Kidney (tissue), 14 donors: ENCODE results near the gene PAK1. TPM values are rescaled to one million over a fixed set of nuclear protein-coding genes. Genes with fewer than 3 reads are reported as not detected.

Source experiments
- DNase-seq, 5 donors: peaks; one replicate each; pipeline ENCODE4 v3.0.0-alpha.2; 2013 to 2020
- FAIRE-seq: peaks from 2 replicates; lab custom pipeline; 2012; peaks lifted over from hg19 to GRCh38; lab: Jason Lieb, UNC
- H3K27ac ChIP-seq, 2 donors: one replicate each; pipeline ENCODE4 v1.7.0; 2013; ENCODE audit warnings: low read depth in 2 of 2, low read length in 2 of 2, inconsistent platforms in 1 of 2
- H3K27me3 ChIP-seq: one replicate; pipeline ENCODE4 v1.7.1; 2013; ENCODE audit warnings: low read length, inconsistent platforms; ENCODE audit not compliant: control insufficient read depth, insufficient read depth
- H3K36me3 ChIP-seq, 3 donors: one replicate each; pipeline versions ENCODE4 v1.7.0 to v1.7.1; 2013; ENCODE audit warnings: low read length in 3 of 3, control low read depth in 1 of 3, inconsistent platforms in 1 of 3; ENCODE audit not compliant: insufficient read depth in 3 of 3, control insufficient read depth in 2 of 3
- H3K4me1 ChIP-seq, 3 donors: one replicate each; pipeline versions ENCODE4 v1.7.0 to v1.7.1; 2013; ENCODE audit warnings: low read length in 3 of 3, inconsistent platforms in 1 of 3, low read depth in 1 of 3; ENCODE audit not compliant: control insufficient read depth in 2 of 3, insufficient read depth in 2 of 3
- H3K4me3 ChIP-seq, 3 donors: one replicate each; pipeline versions ENCODE4 v1.7.0 to v1.8.1; 2013; ENCODE audit warnings: low read length in 3 of 3, control low read depth in 1 of 3, inconsistent platforms in 1 of 3
- H3K9ac ChIP-seq, 3 donors: one replicate each; pipeline versions ENCODE4 v1.7.0 to v1.7.1; 2013; ENCODE audit warnings: low read length in 3 of 3, control low read depth in 1 of 3, inconsistent platforms in 1 of 3
- H3K9me3 ChIP-seq, 3 donors: one replicate each; pipeline versions ENCODE4 v1.7.0 to v1.7.1; 2013; ENCODE audit warnings: low read length in 3 of 3, control low read depth in 1 of 3, inconsistent platforms in 1 of 3; ENCODE audit not compliant: control insufficient read depth in 2 of 3, insufficient read depth in 1 of 3
- intact Hi-C: fragments of 100-400 bp; cut with DNase I; formaldehyde crosslinking; loops from one replicate; pipeline ENCODE4 v1.11.1; 2022
- polyA plus RNA-seq: library from polyadenylated mRNA; stranded (reverse); fragments of 350-450 nt; fragmentation: Illumina TruSeq; extraction: RNeasy Lipid Tissue Mini Kit (QIAGEN cat#74804); gene quantifications from one replicate; pipeline ENCODE4 v1.2.3, GENCODE V29; 2014; ENCODE audit warnings: low read depth, low replicate concordance; ENCODE audit not compliant: insufficient read depth
- total RNA-seq: library from RNA; stranded (reverse); fragmentation: NEBNext Ultra II Directional; extraction: Animal tissue kit (Norgen Biotek cat#: 25700); gene quantifications from one replicate; pipeline ENCODE4 v1.2.1, GENCODE V29; 2021
- TF ChIP-seq, protein P1 (sequence below): IDR thresholded peaks from 3 replicates; pipeline ENCODE4 v1.5.1; 2012; ENCODE audit warnings: mild to moderate bottlenecking, moderate library complexity, borderline replicate concordance; ENCODE audit not compliant: insufficient read depth; ENCODE audit errors: extremely low read depth
- donor health status: control.
- donor health status: control.
- donor health status: control.
- donor health status: control.
- donor health status: control.
- donor health status: DM: yes; HTN: yes; CAD: no.
- donor health status: Normal renal cell carcinoma (clear cell type).

Gene PAK1
- total and polyA plus RNA-seq, 2 donors from 2014 or later: 22.2 to 29.1 TPM

DNA sequence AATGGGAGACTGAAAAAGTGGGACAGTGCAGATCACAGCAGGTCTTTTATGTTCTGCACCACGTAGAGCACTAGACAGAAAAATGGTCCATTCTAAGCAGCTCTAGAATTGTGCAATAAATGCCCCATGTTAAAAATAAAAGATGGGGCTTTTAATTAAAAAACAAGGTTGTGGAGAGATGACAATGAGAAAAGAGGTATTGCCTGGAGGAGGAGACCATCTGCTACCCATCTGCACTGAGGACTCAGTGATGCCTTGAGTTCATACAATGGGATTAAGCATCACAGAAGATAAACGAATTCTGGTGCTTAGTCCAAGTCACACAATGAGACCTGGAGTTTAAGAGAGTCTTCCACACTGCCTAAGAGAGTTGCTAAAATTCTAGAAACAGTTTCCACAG is 73.6 kb downstream of the PAK1 start:
- H3K4me3 ChIP-seq: no peak overlapping the region
- no peaks in the 10 kb centered on the region for H3K27me3 ChIP-seq
- H3K27ac ChIP-seq: no peak overlapping the region
- DNase-seq (no peak), FAIRE-seq (no peak)
- no peaks in the 10 kb centered on the region for H3K36me3 ChIP-seq
- H3K4me1 ChIP-seq: peaks cover 0 to 6% (median 0%) of the 10 kb centered on the region in 3 donors
- no peaks in the 10 kb centered on the region for H3K9me3 ChIP-seq
- TF ChIP-seq, protein P1, sequence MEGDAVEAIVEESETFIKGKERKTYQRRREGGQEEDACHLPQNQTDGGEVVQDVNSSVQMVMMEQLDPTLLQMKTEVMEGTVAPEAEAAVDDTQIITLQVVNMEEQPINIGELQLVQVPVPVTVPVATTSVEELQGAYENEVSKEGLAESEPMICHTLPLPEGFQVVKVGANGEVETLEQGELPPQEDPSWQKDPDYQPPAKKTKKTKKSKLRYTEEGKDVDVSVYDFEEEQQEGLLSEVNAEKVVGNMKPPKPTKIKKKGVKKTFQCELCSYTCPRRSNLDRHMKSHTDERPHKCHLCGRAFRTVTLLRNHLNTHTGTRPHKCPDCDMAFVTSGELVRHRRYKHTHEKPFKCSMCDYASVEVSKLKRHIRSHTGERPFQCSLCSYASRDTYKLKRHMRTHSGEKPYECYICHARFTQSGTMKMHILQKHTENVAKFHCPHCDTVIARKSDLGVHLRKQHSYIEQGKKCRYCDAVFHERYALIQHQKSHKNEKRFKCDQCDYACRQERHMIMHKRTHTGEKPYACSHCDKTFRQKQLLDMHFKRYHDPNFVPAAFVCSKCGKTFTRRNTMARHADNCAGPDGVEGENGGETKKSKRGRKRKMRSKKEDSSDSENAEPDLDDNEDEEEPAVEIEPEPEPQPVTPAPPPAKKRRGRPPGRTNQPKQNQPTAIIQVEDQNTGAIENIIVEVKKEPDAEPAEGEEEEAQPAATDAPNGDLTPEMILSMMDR: no peak
- H3K9ac ChIP-seq: no peak overlapping the region
- intact Hi-C loops: no loop called here

DNA sequence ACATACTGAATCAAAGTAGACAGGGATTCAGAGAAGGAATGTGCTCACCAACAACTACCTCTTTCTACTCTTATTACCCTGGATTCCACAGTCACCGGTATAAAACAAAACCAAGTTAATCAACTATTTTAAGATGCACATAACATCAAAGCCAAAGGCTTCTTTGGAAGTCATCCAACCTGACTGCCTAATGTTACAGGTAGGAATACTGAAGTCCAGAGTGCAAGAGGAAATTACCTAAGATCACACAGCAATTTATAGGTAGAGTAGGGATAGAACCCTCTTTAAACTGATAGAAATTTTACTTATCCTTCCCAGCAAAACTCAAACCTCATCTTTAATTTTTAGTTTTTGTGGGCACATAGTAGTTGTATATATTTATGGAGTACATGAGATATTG is 76.3 kb downstream of the PAK1 start:
- Histone ChIP-seq H3K9me3 (no peaks in the 10 kb centered on the region), H3K27me3 (no peaks in the 10 kb centered on the region), H3K9ac (no peak overlapping the region), H3K4me1 (peaks cover 0 to 6% (median 0%) of the 10 kb centered on the region in 3 donors), H3K36me3 (no peaks in the 10 kb centered on the region), H3K4me3 (no peak overlapping the region), H3K27ac (no peak overlapping the region)
- FAIRE-seq: no peak
- TF ChIP-seq, protein P1: no peak
- peak in 1 of 5 donors; percentile 35 for DNase-seq
- intact Hi-C loops: no loop called here

- H3K4me3 ChIP-seq: no peak overlapping the region
- H3K36me3 ChIP-seq: no peaks in the 10 kb centered on the region
- FAIRE-seq (no peak), DNase-seq (no peak)
- intact Hi-C loops: no loop called here
- peaks cover 0 to 8% (median 0%) of the 10 kb centered on the region in 3 donors for H3K4me1 ChIP-seq
- H3K27me3 ChIP-seq: no peaks in the 10 kb centered on the region
- TF ChIP-seq, protein P1: no peak
- H3K27ac ChIP-seq: no peak overlapping the region
- no peak overlapping the region for H3K9ac ChIP-seq
- no peaks in the 10 kb centered on the region for H3K9me3 ChIP-seq
Observed at GRCh38 chr11:77396911-77397310, 77.0 kb downstream of the PAK1 start.

- Histone ChIP-seq H3K4me1 (peaks cover 0 to 12% (median 0%) of the 10 kb centered on the region in 3 donors), H3K27ac (no peak overlapping the region), H3K9me3 (no peaks in the 10 kb centered on the region), H3K9ac (no peak overlapping the region), H3K4me3 (no peak overlapping the region), H3K36me3 (no peaks in the 10 kb centered on the region), H3K27me3 (no peaks in the 10 kb centered on the region)
- TF ChIP-seq, protein P1: no peak
- no peak for DNase-seq
- no peak for FAIRE-seq
- intact Hi-C loops: no loop called here
Observed at GRCh38 chr11:77396305-77396704, 77.6 kb downstream of the PAK1 start.
